HAP-1 (cell line): Measurements from ENCODE around the gene GPC4.
A peak's percentile ranks its signal among the peaks of the same experiment; 100 is the strongest.

Source experiments
- DNase-seq, 2 experiments: peaks; one replicate each; pipeline ENCODE4 v3.0.0-alpha.2; 2016 to 2020; ENCODE audit warnings: low spot score in 2 of 2
- H3K27me3 ChIP-seq: fragments of 250-450 bp; sonication (Bioruptor Pico); 2 replicates; pipeline ENCODE4 v1.5.1; 2020; ENCODE audit warnings: low read depth, mild to moderate bottlenecking, moderate library complexity
- H3K36me3 ChIP-seq: fragments of 250-450 bp; sonication (Bioruptor Pico); replicated peaks from 2 replicates; pipeline ENCODE4 v1.5.1; 2020; ENCODE audit warnings: mild to moderate bottlenecking
- H3K4me1 ChIP-seq: fragments of 250-450 bp; sonication (Bioruptor Pico); 2 replicates; pipeline ENCODE4 v1.5.1; 2020; ENCODE audit warnings: mild to moderate bottlenecking
- H3K4me3 ChIP-seq: fragments of 250-450 bp; sonication (Bioruptor Pico); 2 replicates; pipeline ENCODE4 v1.5.1; 2020; ENCODE audit warnings: mild to moderate bottlenecking, moderate library complexity
- H3K9me3 ChIP-seq: fragments of 250-450 bp; sonication (Bioruptor Pico); 2 replicates; pipeline ENCODE4 v1.5.1; 2020; ENCODE audit warnings: mild to moderate bottlenecking, moderate library complexity
- in situ Hi-C: fragments of 300-500 bp; cut with MboI; formaldehyde crosslinking; loops from 3 replicates; pipeline ENCODE4 v1.14.3; 2020; ENCODE audit warnings: low sequenced_read_pairs, inconsistent platforms, mixed read lengths

Gene GPC4

DNA sequence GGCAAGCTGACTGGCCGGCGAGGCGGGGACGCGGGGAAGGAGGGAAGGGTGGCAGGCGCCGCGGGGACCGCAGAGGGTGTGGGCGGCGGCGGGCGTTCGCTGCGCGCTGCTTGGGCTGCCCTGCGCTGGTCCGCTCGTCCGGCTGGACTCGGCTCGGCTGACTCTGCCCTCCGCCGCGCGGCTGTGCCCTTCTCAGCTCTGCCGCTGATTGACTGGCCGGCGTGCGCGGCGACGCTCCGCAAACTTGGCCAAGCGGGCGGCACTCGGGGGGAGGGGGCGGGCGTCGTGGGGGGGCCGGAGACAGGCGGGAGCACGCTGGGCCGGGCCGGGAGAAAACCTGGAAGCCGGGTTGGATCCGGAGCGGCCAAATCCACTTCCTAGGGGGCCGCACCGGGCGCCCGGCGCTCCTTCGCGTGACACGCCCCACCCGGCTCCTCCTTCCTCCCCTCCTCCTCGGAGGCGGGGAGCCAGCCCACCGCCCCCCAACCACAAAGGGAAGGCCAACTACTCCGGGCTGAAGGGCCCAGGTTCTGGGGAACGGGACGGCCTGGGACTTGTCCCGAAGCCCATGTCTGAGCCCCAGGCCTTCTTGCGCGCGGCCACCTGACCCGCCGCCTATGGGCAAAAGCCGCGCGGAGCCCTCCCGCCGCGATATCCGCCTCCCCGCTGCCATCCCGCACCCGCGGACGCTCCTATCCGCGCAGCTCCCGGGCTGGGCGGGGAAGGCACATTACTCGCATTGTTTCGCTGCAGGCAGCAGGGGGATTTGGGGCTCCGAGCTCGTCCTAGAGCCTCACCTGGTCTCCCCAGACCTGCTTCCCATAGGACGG, at the start of gene GPC4:
Gene GPC4 (minus strand): TSS at position 214 of the 830 bp plus-strand sequence. CDS start 524 bp downstream, outside the sequence.
- peaks cover 34% of the 10 kb centered on the region for H3K4me1 ChIP-seq
- in situ Hi-C loops = no loop called here
- no peaks in the 10 kb centered on the region for H3K9me3 ChIP-seq
- H3K36me3 ChIP-seq = peaks cover 27% of the 10 kb centered on the region
- H3K27me3 ChIP-seq = no peaks in the 10 kb centered on the region
- H3K4me3 ChIP-seq = peak within 1 kb of the TSS; percentile 87
- peak; percentile 90 to 96 for DNase-seq

GRCh38 chrX:133461231-133461630, 45.9 kb upstream of the GPC4 start:
- in situ Hi-C loops = no loop called here
- H3K9me3 ChIP-seq = no peaks in the 10 kb centered on the region
- H3K4me3 ChIP-seq = no peak overlapping the region

DNA sequence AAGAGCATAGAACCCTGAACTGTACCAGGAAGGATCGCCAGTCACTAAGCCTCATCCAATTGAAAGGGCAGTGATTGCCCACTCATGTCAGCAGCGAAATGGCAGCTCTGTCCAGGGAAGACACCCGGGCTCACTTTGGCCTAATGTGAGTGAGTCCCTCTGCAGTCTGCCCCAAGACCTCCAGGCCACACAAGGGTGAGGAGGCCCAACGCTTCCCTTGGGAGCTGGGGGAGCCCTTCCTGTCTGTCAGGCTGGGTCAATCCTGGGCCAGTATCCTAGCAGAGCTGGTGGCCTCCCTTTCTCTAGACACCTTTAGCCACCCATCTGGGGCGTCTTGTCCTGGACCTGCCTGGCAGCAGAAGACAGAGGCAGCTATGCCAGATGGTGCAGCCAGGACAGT, 39.6 kb upstream of the GPC4 start:
- no peak for DNase-seq

More at GRCh38 chrX:133461231-133461630, 45.9 kb upstream of the GPC4 start:
- no peaks in the 10 kb centered on the region for H3K27me3 ChIP-seq
- no peaks in the 10 kb centered on the region for H3K36me3 ChIP-seq
- peaks cover 3% of the 10 kb centered on the region; the same call in 1 of the 2 replicates for H3K4me1 ChIP-seq
- no peak for DNase-seq

GRCh38 chrX:133454491-133454914, 39.2 kb upstream of the GPC4 start:
- H3K4me1 ChIP-seq = peaks cover 3% of the 10 kb centered on the region; the same call in 1 of the 2 replicates
- in situ Hi-C loops = no loop called here
- no peaks in the 10 kb centered on the region for H3K9me3 ChIP-seq
- no peak overlapping the region for H3K4me3 ChIP-seq
- no peaks in the 10 kb centered on the region for H3K36me3 ChIP-seq
- DNase-seq = no peak
- no peaks in the 10 kb centered on the region for H3K27me3 ChIP-seq

More for the DNA sequence above, 39.6 kb upstream of the GPC4 start:
- Histone ChIP-seq H3K9me3 (no peaks in the 10 kb centered on the region), H3K4me3 (no peak overlapping the region), H3K4me1 (peaks cover 3% of the 10 kb centered on the region; the same call in 1 of the 2 replicates), H3K36me3 (no peaks in the 10 kb centered on the region), H3K27me3 (no peaks in the 10 kb centered on the region)
- in situ Hi-C loops = no loop called here

- in situ Hi-C loops = no loop called here
- peak in 1 of 2 experiments; percentile 42 for DNase-seq
- H3K27me3 ChIP-seq = no peaks in the 10 kb centered on the region
Observed at GRCh38 chrX:133448512-133449076, 33.3 kb upstream of the GPC4 start.

GRCh38 chrX:133444952-133445831, 29.9 kb upstream of the GPC4 start:
- H3K4me1 ChIP-seq = peaks cover 40% of the 10 kb centered on the region
- H3K27me3 ChIP-seq = no peaks in the 10 kb centered on the region
- peak; percentile 74 to 91 for DNase-seq
- peak overlapping the region; percentile 23 for H3K4me3 ChIP-seq
- in situ Hi-C loops = no loop called here
- no peaks in the 10 kb centered on the region for H3K36me3 ChIP-seq
- H3K9me3 ChIP-seq = no peaks in the 10 kb centered on the region

More at GRCh38 chrX:133448512-133449076, 33.3 kb upstream of the GPC4 start:
- Histone ChIP-seq H3K36me3 (no peaks in the 10 kb centered on the region), H3K4me1 (peaks cover 25% of the 10 kb centered on the region), H3K4me3 (no peak overlapping the region), H3K9me3 (no peaks in the 10 kb centered on the region)

DNA sequence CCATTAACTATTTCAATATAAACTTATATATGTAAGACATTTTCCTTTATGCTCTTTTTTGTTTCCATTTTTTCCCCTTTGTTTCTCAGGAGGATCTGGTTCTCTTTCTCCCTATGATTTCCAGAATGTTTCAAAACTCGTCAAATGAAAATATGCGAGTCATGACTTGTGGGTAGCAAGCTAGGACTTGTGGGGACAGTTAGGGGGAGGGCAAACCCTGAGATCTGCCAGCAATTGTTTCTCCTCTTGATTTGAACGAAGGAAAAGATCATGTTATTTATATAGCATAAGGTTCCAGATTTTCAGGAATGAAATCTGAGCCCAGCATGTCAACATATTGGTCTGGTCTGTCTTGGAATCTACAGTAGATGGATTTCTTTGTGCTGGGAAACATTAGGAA, 28.9 kb upstream of the GPC4 start:
- in situ Hi-C loops = no loop called here
- peak in 1 of 2 experiments; percentile 43 for DNase-seq
- Histone ChIP-seq H3K27me3 (no peaks in the 10 kb centered on the region), H3K4me3 (no peak overlapping the region), H3K9me3 (no peaks in the 10 kb centered on the region), H3K4me1 (peaks cover 49% of the 10 kb centered on the region), H3K36me3 (no peaks in the 10 kb centered on the region)

DNA sequence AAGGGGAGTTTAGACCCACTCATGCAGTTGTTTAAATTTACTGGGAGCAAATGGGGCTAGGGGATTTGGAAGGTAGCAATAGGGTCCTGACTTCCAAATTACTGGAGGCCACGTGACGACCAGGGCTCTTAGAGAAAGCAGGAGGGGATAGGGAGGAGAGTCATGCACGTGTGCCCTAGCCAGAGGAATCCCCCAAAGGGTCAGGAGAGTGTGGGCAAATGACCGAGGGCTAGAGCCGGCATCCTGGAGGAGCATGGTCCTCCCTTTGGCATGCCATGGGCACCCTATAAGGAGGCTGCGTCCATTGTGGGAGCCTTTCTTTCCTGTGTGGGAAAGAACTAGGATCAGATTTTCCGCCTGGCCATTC, 25.5 kb upstream of the GPC4 start:
- in situ Hi-C loops = no loop called here
- Histone ChIP-seq H3K27me3 (no peaks in the 10 kb centered on the region), H3K4me3 (no peak overlapping the region), H3K4me1 (peaks cover 66% of the 10 kb centered on the region), H3K9me3 (no peaks in the 10 kb centered on the region), H3K36me3 (no peaks in the 10 kb centered on the region)
- DNase-seq = no peak

DNA sequence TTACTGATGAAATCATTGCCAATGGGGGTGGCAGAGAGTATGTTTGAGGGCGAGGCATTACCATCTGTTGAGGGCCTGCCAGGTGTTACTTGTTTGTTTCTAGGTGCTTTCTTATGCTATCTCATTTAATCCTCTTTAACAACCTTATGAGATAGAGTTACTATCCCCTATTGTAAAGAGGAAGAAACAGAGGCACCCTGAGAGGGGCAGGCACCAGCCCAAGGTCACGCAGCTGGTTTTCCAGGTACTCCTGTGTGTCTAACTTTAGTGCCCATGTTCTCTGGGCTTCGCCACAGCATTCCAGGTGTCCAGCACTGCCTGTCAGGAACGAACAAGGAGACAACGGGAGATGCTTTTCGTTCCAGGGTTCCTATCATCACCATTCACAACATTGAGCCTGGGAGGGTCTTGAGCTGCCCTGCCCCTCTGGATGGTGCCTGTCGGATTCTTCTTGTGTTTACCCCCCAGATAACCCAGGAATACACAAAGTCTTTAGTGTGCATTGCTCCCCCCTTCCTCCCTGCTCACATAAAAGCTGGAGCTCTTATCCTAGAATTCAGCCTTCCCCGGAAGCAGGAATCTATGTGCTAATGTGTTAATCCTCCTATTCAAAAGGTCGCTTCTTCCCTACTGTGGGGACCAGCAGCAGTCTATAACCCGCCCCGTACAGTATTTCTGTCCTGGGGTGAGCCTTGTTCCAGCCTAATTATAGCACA, 24.9 kb upstream of the GPC4 start:
- Histone ChIP-seq H3K4me3 (no peak overlapping the region), H3K9me3 (no peaks in the 10 kb centered on the region), H3K27me3 (no peaks in the 10 kb centered on the region), H3K36me3 (no peaks in the 10 kb centered on the region), H3K4me1 (peaks cover 71% of the 10 kb centered on the region)
- in situ Hi-C loops = no loop called here
- peak; percentile 79 to 98 for DNase-seq

GRCh38 chrX:133437766-133438165, 22.5 kb upstream of the GPC4 start:
- Histone ChIP-seq H3K4me1 (peaks cover 69% of the 10 kb centered on the region), H3K27me3 (no peaks in the 10 kb centered on the region), H3K36me3 (no peaks in the 10 kb centered on the region), H3K9me3 (no peaks in the 10 kb centered on the region), H3K4me3 (no peak overlapping the region)
- in situ Hi-C loops = no loop called here
- DNase-seq = peak; percentile 60 to 99

GRCh38 chrX:133437356-133437755, 22.1 kb upstream of the GPC4 start:
- no peaks in the 10 kb centered on the region for H3K27me3 ChIP-seq
- no peak overlapping the region for H3K4me3 ChIP-seq
- H3K9me3 ChIP-seq = no peaks in the 10 kb centered on the region
- peak in 1 of 2 experiments; percentile 58 for DNase-seq
- in situ Hi-C loops = no loop called here
- H3K4me1 ChIP-seq = peaks cover 69% of the 10 kb centered on the region
- no peaks in the 10 kb centered on the region for H3K36me3 ChIP-seq

DNA sequence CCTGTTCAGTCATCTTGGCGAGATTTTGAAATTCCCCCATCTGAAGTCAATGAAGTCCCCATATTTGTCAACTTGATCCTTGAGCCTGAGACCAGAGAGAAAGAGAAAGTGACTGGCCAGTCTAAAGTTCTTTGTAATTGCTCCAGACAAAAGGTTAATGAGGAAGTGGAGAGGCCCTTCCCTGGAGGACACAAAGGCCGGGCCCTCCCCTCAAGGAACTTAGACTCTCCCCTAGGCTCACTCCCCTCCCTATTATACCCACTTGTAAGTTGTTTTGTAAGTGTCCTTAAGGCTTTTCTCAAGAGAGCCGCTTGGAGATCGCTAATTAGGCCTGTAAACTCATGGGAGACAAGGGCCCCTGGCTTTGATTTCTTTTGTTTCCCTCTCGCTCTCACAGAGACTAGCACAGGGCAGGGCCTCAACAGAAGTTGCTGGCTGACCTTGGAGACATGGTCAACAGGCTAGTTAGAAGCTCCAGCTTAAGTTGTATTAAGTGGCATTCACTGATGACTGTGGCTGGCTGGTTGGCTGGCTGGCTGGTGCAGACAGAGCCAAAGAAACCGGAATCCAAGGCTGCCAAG, 20.3 kb upstream of the GPC4 start:
- in situ Hi-C loops = no loop called here
- peak; percentile 65 to 67 for DNase-seq
- H3K9me3 ChIP-seq = no peaks in the 10 kb centered on the region
- H3K36me3 ChIP-seq = no peaks in the 10 kb centered on the region
- H3K4me1 ChIP-seq = peaks cover 59% of the 10 kb centered on the region
- H3K27me3 ChIP-seq = no peaks in the 10 kb centered on the region
- H3K4me3 ChIP-seq = no peak overlapping the region
